ENCODE measurements around the gene KCNK5.
A peak's percentile ranks its signal among the peaks of the same experiment; 100 is the strongest.

KCNK5 gene

GRCh38 chr6:39193201-39193791, 36.0 kb downstream of the KCNK5 start:
- Mint-ChIP-seq H3K27me3 (no peaks in the 10 kb centered on the region), H3K9me3 (no peaks in the 10 kb centered on the region), H3K27ac (no peak overlapping the region), H3K36me3 (peaks cover 15% of the 10 kb centered on the region), H3K4me3 (no peak overlapping the region), H3K4me1 (peaks cover 12% of the 10 kb centered on the region)
- no peak for DNase-seq
- CTCF ChIA-PET, result no interaction called here

- no peak for DNase-seq
- peaks cover 15% of the 10 kb centered on the region for H3K36me3 Mint-ChIP-seq
- H3K27ac Mint-ChIP-seq, result no peak overlapping the region
- H3K27me3 Mint-ChIP-seq, result no peaks in the 10 kb centered on the region
- no peaks in the 10 kb centered on the region for H3K9me3 Mint-ChIP-seq
- CTCF ChIA-PET, result interaction anchor here (1.1 kb wide), 1 partner anchor 110 kb away, joined by 4 read pairs; no protein-coding TSS in a partner anchor
- H3K4me3 Mint-ChIP-seq, result no peak overlapping the region
- H3K4me1 Mint-ChIP-seq, result peaks cover 13% of the 10 kb centered on the region
Observed at GRCh38 chr6:39192736-39193135, 36.5 kb downstream of the KCNK5 start.

GRCh38 chr6:39191236-39191930, 37.9 kb downstream of the KCNK5 start:
- H3K4me3 Mint-ChIP-seq, result no peak overlapping the region
- DNase-seq, result no peak
- H3K4me1 Mint-ChIP-seq, result peaks cover 14% of the 10 kb centered on the region
- H3K9me3 Mint-ChIP-seq, result no peaks in the 10 kb centered on the region
- no peak overlapping the region for H3K27ac Mint-ChIP-seq
- no peaks in the 10 kb centered on the region for H3K27me3 Mint-ChIP-seq
- CTCF ChIA-PET, result interaction anchor here (1.1 to 2.0 kb wide), 4 partner anchors 9 to 112 kb away, joined by 3 to 24 read pairs (median 6); no protein-coding TSS in a partner anchor
- H3K36me3 Mint-ChIP-seq, result peaks cover 15% of the 10 kb centered on the region

- no peaks in the 10 kb centered on the region for H3K9me3 Mint-ChIP-seq
- H3K27ac Mint-ChIP-seq, result no peak overlapping the region
- peaks cover 15% of the 10 kb centered on the region for H3K36me3 Mint-ChIP-seq
- CTCF ChIA-PET, result interaction anchor here (1.1 to 2.0 kb wide), 9 partner anchors 9 to 318 kb away, joined by 3 to 24 read pairs (median 3); no protein-coding TSS in a partner anchor
- H3K4me1 Mint-ChIP-seq, result peaks cover 14% of the 10 kb centered on the region
- no peak for DNase-seq
- H3K4me3 Mint-ChIP-seq, result no peak overlapping the region
- no peaks in the 10 kb centered on the region for H3K27me3 Mint-ChIP-seq
Observed at GRCh38 chr6:39190545-39191235, 38.6 kb downstream of the KCNK5 start.

- CTCF ChIA-PET, result interaction anchor here (0.5 to 2.0 kb wide), 11 partner anchors 11 to 317 kb away, joined by 3 to 24 read pairs (median 3); no protein-coding TSS in a partner anchor
- no peak for DNase-seq
- Mint-ChIP-seq H3K27me3 (no peaks in the 10 kb centered on the region), H3K4me3 (no peak overlapping the region), H3K9me3 (no peaks in the 10 kb centered on the region), H3K4me1 (peaks cover 14% of the 10 kb centered on the region), H3K36me3 (peaks cover 13% of the 10 kb centered on the region), H3K27ac (no peak overlapping the region)
Observed at GRCh38 chr6:39189915-39190544, 39.2 kb downstream of the KCNK5 start.

- Mint-ChIP-seq H3K27me3 (no peaks in the 10 kb centered on the region), H3K4me1 (peaks cover 14% of the 10 kb centered on the region), H3K9me3 (no peaks in the 10 kb centered on the region), H3K27ac (no peak overlapping the region), H3K36me3 (peaks cover 7% of the 10 kb centered on the region), H3K4me3 (no peak overlapping the region)
- CTCF ChIA-PET, result interaction anchor here (0.9 to 1.3 kb wide), 3 partner anchors 118 to 215 kb away, joined by 3 to 6 read pairs (median 3); no protein-coding TSS in a partner anchor
- DNase-seq, result no peak
Observed at GRCh38 chr6:39189131-39189530, 40.1 kb downstream of the KCNK5 start.

- no peak overlapping the region for H3K27ac Mint-ChIP-seq
- no peaks in the 10 kb centered on the region for H3K27me3 Mint-ChIP-seq
- no peak overlapping the region for H3K4me3 Mint-ChIP-seq
- DNase-seq, result peak; percentile 29
- peaks cover 14% of the 10 kb centered on the region for H3K4me1 Mint-ChIP-seq
- CTCF ChIA-PET, result no interaction called here
- no peaks in the 10 kb centered on the region for H3K9me3 Mint-ChIP-seq
- peaks cover 3% of the 10 kb centered on the region for H3K36me3 Mint-ChIP-seq
Observed at GRCh38 chr6:39188571-39188970, 40.7 kb downstream of the KCNK5 start.

GRCh38 chr6:39188098-39188450, 41.2 kb downstream of the KCNK5 start:
- H3K4me3 Mint-ChIP-seq, result no peak overlapping the region
- peaks cover 3% of the 10 kb centered on the region for H3K36me3 Mint-ChIP-seq
- no peak for DNase-seq
- H3K9me3 Mint-ChIP-seq, result no peaks in the 10 kb centered on the region
- CTCF ChIA-PET, result no interaction called here
- H3K27me3 Mint-ChIP-seq, result no peaks in the 10 kb centered on the region
- H3K27ac Mint-ChIP-seq, result no peak overlapping the region
- peaks cover 14% of the 10 kb centered on the region for H3K4me1 Mint-ChIP-seq

- CTCF ChIA-PET, result interaction anchor here (0.8 kb wide), 1 partner anchor 118 kb away, joined by 3 read pairs; no protein-coding TSS in a partner anchor
Observed at GRCh38 chr6:39184906-39185580, 44.2 kb downstream of the KCNK5 start.

GRCh38 chr6:39182604-39183003, 46.7 kb downstream of the KCNK5 start:
- DNase-seq, result no peak
- H3K4me3 Mint-ChIP-seq, result no peak overlapping the region
- CTCF ChIA-PET, result interaction anchor here (0.7 to 1.9 kb wide), 4 partner anchors 9 to 122 kb away, joined by 3 to 9 read pairs (median 6); no protein-coding TSS in a partner anchor
- peaks cover 4% of the 10 kb centered on the region for H3K27me3 Mint-ChIP-seq
- H3K9me3 Mint-ChIP-seq, result peaks cover 3% of the 10 kb centered on the region
- H3K4me1 Mint-ChIP-seq, result no peaks in the 10 kb centered on the region
- no peak overlapping the region for H3K27ac Mint-ChIP-seq
- no peaks in the 10 kb centered on the region for H3K36me3 Mint-ChIP-seq

More at GRCh38 chr6:39184906-39185580, 44.2 kb downstream of the KCNK5 start:
- no peak for DNase-seq
- Mint-ChIP-seq H3K27me3 (peaks cover 4% of the 10 kb centered on the region), H3K9me3 (no peaks in the 10 kb centered on the region), H3K4me1 (peaks cover 14% of the 10 kb centered on the region), H3K27ac (no peak overlapping the region), H3K4me3 (no peak overlapping the region), H3K36me3 (no peaks in the 10 kb centered on the region)

GRCh38 chr6:39181826-39182225, 47.4 kb downstream of the KCNK5 start:
- DNase-seq, result no peak
- Mint-ChIP-seq H3K9me3 (peaks cover 9% of the 10 kb centered on the region), H3K27me3 (peaks cover 4% of the 10 kb centered on the region), H3K27ac (no peak overlapping the region), H3K4me1 (no peaks in the 10 kb centered on the region), H3K4me3 (no peak overlapping the region), H3K36me3 (no peaks in the 10 kb centered on the region)
- CTCF ChIA-PET, result interaction anchor here (1.4 to 1.6 kb wide), 2 partner anchors 121 to 122 kb away, joined by 3 to 8 read pairs; no protein-coding TSS in a partner anchor

GRCh38 chr6:39181333-39181732, 47.9 kb downstream of the KCNK5 start:
- no peaks in the 10 kb centered on the region for H3K36me3 Mint-ChIP-seq
- H3K9me3 Mint-ChIP-seq, result peaks cover 11% of the 10 kb centered on the region

GRCh38 chr6:39178804-39179203, 50.5 kb downstream of the KCNK5 start:
- H3K4me1 Mint-ChIP-seq, result no peaks in the 10 kb centered on the region
- CTCF ChIA-PET, result interaction anchor here (1.1 kb wide), 1 partner anchor 11 kb away, joined by 3 read pairs; no protein-coding TSS in a partner anchor
- H3K27me3 Mint-ChIP-seq, result peaks cover 4% of the 10 kb centered on the region
- DNase-seq, result no peak
- no peaks in the 10 kb centered on the region for H3K36me3 Mint-ChIP-seq
- H3K27ac Mint-ChIP-seq, result no peak overlapping the region
- H3K4me3 Mint-ChIP-seq, result no peak overlapping the region
- peaks cover 11% of the 10 kb centered on the region for H3K9me3 Mint-ChIP-seq

More at GRCh38 chr6:39181333-39181732, 47.9 kb downstream of the KCNK5 start:
- peaks cover 4% of the 10 kb centered on the region for H3K27me3 Mint-ChIP-seq
- H3K4me1 Mint-ChIP-seq, result no peaks in the 10 kb centered on the region
- H3K27ac Mint-ChIP-seq, result no peak overlapping the region
- CTCF ChIA-PET, result interaction anchor here (1.6 kb wide), 1 partner anchor 122 kb away, joined by 8 read pairs; no protein-coding TSS in a partner anchor
- no peak for DNase-seq
- H3K4me3 Mint-ChIP-seq, result no peak overlapping the region
